Prostate gland (tissue), 2 donors: Measurements from ENCODE around the gene KSR2.

Experiments used
- CTCF ChIP-seq, 4 experiments: fragments of 200-600 bp in 2 of 4; fragments of 450-650 bp in 2 of 4; sonication (generic) in 2 of 4; IDR thresholded peaks; 1 replicate in 3 of 4; 2 replicates in 1 of 4; pipeline ENCODE4 v1.5.1; 2016 to 2019; ENCODE audit warnings: antibody characterized with exemption in 4 of 4, mild to moderate bottlenecking in 2 of 4, moderate library complexity in 2 of 4
- POLR2A ChIP-seq: fragments of 450-650 bp; IDR thresholded peaks from one replicate; pipeline ENCODE4 v1.6.1; 2016; ENCODE audit warnings: antibody characterized with exemption, mild to moderate bottlenecking

- TF ChIP-seq POLR2A, result no peak
- no peak for TF ChIP-seq CTCF (IDR thresholded peaks at IDR 0.05)
Observed at GRCh38 chr12:117412465-117413188, 556.2 kb downstream of the KSR2 start.
